Ammon's horn (tissue), 1 donor: ENCODE results near the gene BMPR1B.

Experiments
- DNase-seq: peaks from one replicate; pipeline ENCODE4 v3.0.0-alpha.2; 2016; ENCODE audit warnings: low spot score

Gene BMPR1B

GRCh38 chr4:95186666-95187065 lies 428.9 kb downstream of the BMPR1B start:
- DNase-seq: no peak

GRCh38 chr4:95188701-95189370 lies 431.1 kb downstream of the BMPR1B start:
- DNase-seq: no peak

- DNase-seq: peak; percentile 68
Observed at GRCh38 chr4:95190751-95191436, 433.1 kb downstream of the BMPR1B start.

GRCh38 chr4:95191537-95191936 lies 433.8 kb downstream of the BMPR1B start:
- no peak for DNase-seq

GRCh38 chr4:95193391-95194224 lies 435.9 kb downstream of the BMPR1B start:
- DNase-seq: peak; percentile 53

GRCh38 chr4:95197353-95197752 lies 439.6 kb downstream of the BMPR1B start:
- no peak for DNase-seq

- DNase-seq: no peak
Observed at GRCh38 chr4:95198961-95199360, 441.2 kb downstream of the BMPR1B start.

- no peak for DNase-seq
Observed at GRCh38 chr4:95204267-95204844, 446.6 kb downstream of the BMPR1B start.

- peak; percentile 50 for DNase-seq
Observed at GRCh38 chr4:95204873-95205272, 447.1 kb downstream of the BMPR1B start.
